ENCODE data around the gene LAMB1. TPM values are rescaled to one million over a fixed set of nuclear protein-coding genes. Genes with fewer than 3 reads are reported as not detected.

LAMB1 gene
- total and polyA plus RNA-seq, 4 donors, result 95.9 to 285 (median 173) TPM

- H3K27ac ChIP-seq (ENCODE audit: low read depth in 1 of 2, low read length in 1 of 2), result no peak overlapping the region
- no peak for TF ChIP-seq CTCF (IDR thresholded peaks at IDR 0.05; ENCODE audit: control extremely low read depth, extremely low read depth)
- ATAC-seq (ENCODE audit: insufficient read depth, low FRiP score), result no peak
These were observed 23.2 kb upstream of the LAMB1 start for GRCh38 chr7:108026116-108026515.

GRCh38 chr7:108024538-108024937, 21.6 kb upstream of the LAMB1 start:
- Histone ChIP-seq H3K27ac (ENCODE audit: low read depth in 1 of 2, low read length in 1 of 2) (no peak overlapping the region), H3K4me1 (ENCODE audit: control insufficient read depth in 5 of 5, insufficient read depth in 5 of 5, low read length in 5 of 5) (peaks cover 0 to 4% (median 0%) of the 10 kb centered on the region in 5 donors), H3K36me3 (ENCODE audit: control insufficient read depth in 4 of 4, insufficient read depth in 4 of 4, low read length in 4 of 4) (no peaks in the 10 kb centered on the region), H3K9me3 (ENCODE audit: control insufficient read depth in 4 of 4, insufficient read depth in 3 of 4, low read length in 3 of 4) (no peaks in the 10 kb centered on the region), H3K9ac (ENCODE audit: insufficient read depth in 1 of 2, low read length in 2 of 2) (no peak overlapping the region), H3K4me3 (no peak overlapping the region), H3K27me3 (ENCODE audit: control insufficient read depth in 3 of 3, insufficient read depth in 3 of 3, low read length in 2 of 3) (no peaks in the 10 kb centered on the region)
- ATAC-seq (ENCODE audit: insufficient read depth, low FRiP score) (no peak), DNase-seq (no peak)
- no peak for TF ChIP-seq CTCF (IDR thresholded peaks at IDR 0.05; ENCODE audit: control extremely low read depth, extremely low read depth)
- WGBS, 2 donors, result 87 to 92% methylated on average over 6 of the region's 6 CpGs

More at GRCh38 chr7:108026116-108026515, 23.2 kb upstream of the LAMB1 start:
- 76 to 86% methylated on average over 5 of the region's 5 CpGs for WGBS, 2 donors
- H3K4me1 ChIP-seq (ENCODE audit: control insufficient read depth in 5 of 5, insufficient read depth in 5 of 5, low read length in 5 of 5), result peaks cover 0 to 4% (median 0%) of the 10 kb centered on the region in 5 donors
- no peaks in the 10 kb centered on the region for H3K27me3 ChIP-seq (ENCODE audit: control insufficient read depth in 3 of 3, insufficient read depth in 3 of 3, low read length in 2 of 3)
- H3K9ac ChIP-seq (ENCODE audit: insufficient read depth in 1 of 2, low read length in 2 of 2), result no peak overlapping the region
- no peaks in the 10 kb centered on the region for H3K9me3 ChIP-seq (ENCODE audit: control insufficient read depth in 4 of 4, insufficient read depth in 3 of 4, low read length in 3 of 4)
- DNase-seq, result no peak
- no peaks in the 10 kb centered on the region for H3K36me3 ChIP-seq (ENCODE audit: control insufficient read depth in 4 of 4, insufficient read depth in 4 of 4, low read length in 4 of 4)
- H3K4me3 ChIP-seq, result no peak overlapping the region

- H3K36me3 ChIP-seq (ENCODE audit: control insufficient read depth in 4 of 4, insufficient read depth in 4 of 4, low read length in 4 of 4), result no peaks in the 10 kb centered on the region
- ATAC-seq (ENCODE audit: insufficient read depth, low FRiP score) (no peak), DNase-seq (no peak)
- no peak overlapping the region for H3K9ac ChIP-seq (ENCODE audit: insufficient read depth in 1 of 2, low read length in 2 of 2)
- H3K4me3 ChIP-seq, result no peak overlapping the region
- H3K27me3 ChIP-seq (ENCODE audit: control insufficient read depth in 3 of 3, insufficient read depth in 3 of 3, low read length in 2 of 3), result no peaks in the 10 kb centered on the region
- 66 to 82% methylated on average over 2 of the region's 2 CpGs for WGBS, 2 donors
- H3K4me1 ChIP-seq (ENCODE audit: control insufficient read depth in 5 of 5, insufficient read depth in 5 of 5, low read length in 5 of 5), result peaks cover 0 to 4% (median 0%) of the 10 kb centered on the region in 5 donors
- H3K27ac ChIP-seq (ENCODE audit: low read depth in 1 of 2, low read length in 1 of 2), result no peak overlapping the region
- H3K9me3 ChIP-seq (ENCODE audit: control insufficient read depth in 4 of 4, insufficient read depth in 3 of 4, low read length in 3 of 4), result no peaks in the 10 kb centered on the region
- no peak for TF ChIP-seq CTCF (IDR thresholded peaks at IDR 0.05; ENCODE audit: control extremely low read depth, extremely low read depth)
These were observed 17.6 kb upstream of the LAMB1 start for GRCh38 chr7:108020585-108020984.

GRCh38 chr7:108018668-108019067, 15.7 kb upstream of the LAMB1 start:
- TF ChIP-seq CTCF (IDR thresholded peaks at IDR 0.05; ENCODE audit: control extremely low read depth, extremely low read depth), result no peak
- ATAC-seq (ENCODE audit: insufficient read depth, low FRiP score) (no peak), DNase-seq (no peak)
- no peak overlapping the region for H3K9ac ChIP-seq (ENCODE audit: insufficient read depth in 1 of 2, low read length in 2 of 2)
- H3K9me3 ChIP-seq (ENCODE audit: control insufficient read depth in 4 of 4, insufficient read depth in 3 of 4, low read length in 3 of 4), result no peaks in the 10 kb centered on the region
- H3K4me1 ChIP-seq (ENCODE audit: control insufficient read depth in 5 of 5, insufficient read depth in 5 of 5, low read length in 5 of 5), result peaks cover 0 to 16% (median 0%) of the 10 kb centered on the region in 5 donors
- H3K36me3 ChIP-seq (ENCODE audit: control insufficient read depth in 4 of 4, insufficient read depth in 4 of 4, low read length in 4 of 4), result no peaks in the 10 kb centered on the region
- 94 to 96% methylated on average over 4 of the region's 4 CpGs for WGBS, 2 donors
- H3K4me3 ChIP-seq, result no peak overlapping the region
- no peaks in the 10 kb centered on the region for H3K27me3 ChIP-seq (ENCODE audit: control insufficient read depth in 3 of 3, insufficient read depth in 3 of 3, low read length in 2 of 3)
- H3K27ac ChIP-seq (ENCODE audit: low read depth in 1 of 2, low read length in 1 of 2), result no peak overlapping the region

All from lung (tissue), 12 donors.